Measurements from ENCODE around the gene PKP2.
"Not testable (repeated sequence)": the region's sequence is repeated elsewhere in the genome, so short reads cannot be mapped to it uniquely, and the experiment has no call there.

PKP2 gene

GRCh38 chr12:32895688-32896431, 717 bp downstream of the PKP2 start:
- DNase-seq = no peak

- DNase-seq = no peak
Measured at GRCh38 chr12:32894566-32894965, 2.0 kb downstream of the PKP2 start.

GRCh38 chr12:32893458-32893857, 3.1 kb downstream of the PKP2 start:
- no peak for DNase-seq

- DNase-seq = no peak
Measured at GRCh38 chr12:32893043-32893442, 3.5 kb downstream of the PKP2 start.

GRCh38 chr12:32892369-32892768, 4.2 kb downstream of the PKP2 start:
- DNase-seq = not testable (repeated sequence)

DNA sequence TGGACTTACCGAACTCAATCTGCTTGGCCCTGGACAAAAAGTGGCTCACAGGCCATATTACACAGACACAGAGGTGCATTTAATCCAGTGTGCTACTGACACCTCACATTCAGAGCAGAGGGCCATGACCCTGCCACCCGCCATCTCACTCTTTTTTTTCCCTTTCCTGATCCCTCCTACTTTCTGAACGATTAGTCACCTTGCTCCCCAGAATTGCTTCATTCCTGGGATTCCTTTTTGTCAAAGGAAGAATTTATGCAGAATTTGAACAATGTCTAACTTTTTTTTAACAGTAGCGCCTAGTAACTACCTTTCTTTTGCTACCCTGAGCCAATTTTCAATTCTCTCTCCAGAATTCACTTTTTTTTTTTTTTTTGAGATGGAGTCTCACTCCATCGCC, 4.6 kb downstream of the PKP2 start:
- DNase-seq = no peak

DNA sequence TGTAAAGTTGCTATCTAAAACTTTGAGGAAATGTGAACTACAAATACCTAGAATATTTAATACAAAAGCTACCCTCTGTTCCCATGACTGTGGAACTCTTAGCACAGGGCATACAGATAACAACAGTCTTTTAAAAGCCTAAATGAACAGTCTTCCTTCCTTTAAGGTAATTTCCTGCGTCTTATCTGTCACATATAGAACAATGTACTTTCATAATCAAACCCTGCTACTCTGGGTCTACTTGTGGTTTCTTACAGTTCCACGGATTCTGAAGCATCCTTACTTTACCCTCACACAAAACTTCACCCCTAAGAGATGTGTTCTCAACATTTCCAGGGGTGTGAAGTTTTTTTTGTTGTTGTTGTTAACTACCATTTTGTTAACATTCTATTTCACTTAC, 5.1 kb downstream of the PKP2 start:
- no peak for DNase-seq

DNA sequence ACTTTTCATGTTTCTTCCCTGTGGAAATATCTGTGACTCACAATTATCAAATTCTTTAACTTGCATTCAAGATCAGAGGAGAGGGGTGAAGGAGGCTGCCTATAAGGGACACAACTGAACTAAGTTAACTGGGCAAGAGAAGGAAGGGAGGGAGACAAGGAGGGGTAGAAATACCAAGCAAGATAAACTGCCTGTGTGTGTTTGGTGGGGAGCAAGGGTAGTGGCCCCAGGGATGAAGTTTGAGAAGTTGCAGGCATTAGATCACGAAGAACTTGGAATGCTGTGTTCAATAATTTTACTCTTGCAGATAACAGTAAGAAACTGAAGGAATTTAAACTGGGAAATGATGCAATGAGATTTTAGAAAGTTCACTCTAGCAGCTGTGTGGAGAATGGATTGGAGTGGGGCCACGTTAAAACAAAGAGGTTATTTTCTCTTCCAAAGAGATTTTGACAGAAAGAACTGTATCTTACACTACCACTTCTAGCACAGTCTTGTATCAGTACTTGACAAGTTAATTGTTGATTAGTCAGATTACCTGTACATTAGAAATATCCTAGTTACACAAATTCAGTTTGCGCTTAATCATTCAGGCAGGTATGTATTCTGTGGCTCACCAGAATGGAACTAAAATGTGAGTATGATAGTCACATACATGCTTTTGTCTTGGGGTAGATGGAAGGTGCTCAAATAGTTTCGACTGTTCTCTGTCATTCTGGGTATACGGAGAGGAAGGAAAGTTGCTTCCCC, 7.4 kb downstream of the PKP2 start:
- no peak for DNase-seq

DNA sequence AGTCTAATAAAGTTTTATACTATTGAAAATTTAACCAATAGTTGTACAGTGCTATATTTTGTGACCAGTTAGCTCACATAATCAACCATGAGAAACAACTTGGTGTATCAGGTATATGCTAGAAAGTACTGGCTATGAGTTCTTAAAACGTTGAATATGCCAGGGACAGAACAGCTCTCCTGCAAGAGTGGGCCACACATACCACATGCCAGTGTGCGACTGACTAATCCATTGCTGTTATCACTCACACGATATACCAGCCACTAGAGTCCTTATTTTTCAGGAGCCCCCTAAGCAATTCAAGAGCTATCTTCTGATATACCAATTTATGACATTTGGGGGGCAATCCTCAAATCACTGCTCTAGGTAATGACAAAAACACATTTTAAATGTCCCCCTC, 9.5 kb downstream of the PKP2 start:
- DNase-seq = no peak

- DNase-seq = no peak
Measured at GRCh38 chr12:32885831-32886230, 10.7 kb downstream of the PKP2 start.

GRCh38 chr12:32884962-32885361, 11.6 kb downstream of the PKP2 start:
- DNase-seq = no peak

DNA sequence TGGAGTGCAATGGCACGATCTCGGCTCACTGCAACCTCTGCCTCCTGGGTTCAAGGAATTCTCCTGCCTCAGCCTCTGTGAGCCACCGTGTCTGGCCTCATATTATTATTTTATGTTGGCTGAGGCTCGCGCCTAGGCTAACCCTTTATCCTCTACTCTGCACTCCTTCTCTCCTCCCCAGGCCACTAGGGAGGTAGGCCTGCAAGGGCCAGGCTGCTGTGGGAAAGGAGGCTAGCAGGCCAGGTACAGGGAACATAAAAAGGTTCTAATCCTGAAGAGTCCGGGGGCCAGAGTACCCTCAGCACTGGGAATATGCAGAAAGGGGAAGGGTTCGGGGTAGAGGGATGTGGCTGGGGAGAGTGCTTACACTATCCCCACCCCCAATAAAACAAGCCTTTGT, 14.9 kb downstream of the PKP2 start:
- DNase-seq = no peak

DNA sequence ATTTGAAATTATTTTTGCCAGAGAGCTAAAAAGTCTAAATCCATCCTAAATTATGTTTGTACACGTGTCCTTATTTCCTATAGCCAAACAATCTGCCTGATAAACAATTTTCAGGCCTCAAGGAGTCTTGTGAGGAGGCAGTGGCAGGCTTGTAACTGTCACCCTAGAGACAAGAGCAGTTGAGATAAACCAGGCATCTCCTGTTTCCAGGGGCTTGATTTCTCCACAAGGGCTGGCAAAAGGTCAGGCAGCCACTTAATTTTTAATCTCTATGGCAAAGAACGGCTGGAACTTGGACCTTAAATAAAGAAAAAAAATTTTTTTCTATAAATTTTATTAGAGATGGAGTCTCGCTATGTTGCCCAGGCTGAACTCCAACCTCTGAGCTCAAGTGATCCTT, 15.5 kb downstream of the PKP2 start:
- DNase-seq = no peak

DNA sequence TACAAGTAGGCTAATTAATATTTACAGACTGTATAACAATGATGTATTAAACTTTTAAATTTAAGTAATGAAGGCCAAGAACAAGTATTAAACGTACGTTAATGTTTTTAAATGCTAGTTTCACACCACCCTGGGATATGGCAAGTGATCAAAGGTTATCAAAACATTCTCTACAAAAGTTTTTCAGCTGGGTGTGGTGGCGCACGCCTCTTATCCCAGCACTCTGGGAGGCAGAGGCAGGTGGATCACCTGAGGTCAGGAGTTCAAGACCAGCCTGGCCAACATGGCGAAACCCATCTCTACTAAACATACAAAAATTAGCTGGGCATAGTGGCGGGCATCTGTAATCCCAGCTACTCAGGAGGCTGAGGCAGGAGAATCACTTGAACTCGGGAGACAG, 17.5 kb downstream of the PKP2 start:
- not testable (repeated sequence) for DNase-seq

DNA sequence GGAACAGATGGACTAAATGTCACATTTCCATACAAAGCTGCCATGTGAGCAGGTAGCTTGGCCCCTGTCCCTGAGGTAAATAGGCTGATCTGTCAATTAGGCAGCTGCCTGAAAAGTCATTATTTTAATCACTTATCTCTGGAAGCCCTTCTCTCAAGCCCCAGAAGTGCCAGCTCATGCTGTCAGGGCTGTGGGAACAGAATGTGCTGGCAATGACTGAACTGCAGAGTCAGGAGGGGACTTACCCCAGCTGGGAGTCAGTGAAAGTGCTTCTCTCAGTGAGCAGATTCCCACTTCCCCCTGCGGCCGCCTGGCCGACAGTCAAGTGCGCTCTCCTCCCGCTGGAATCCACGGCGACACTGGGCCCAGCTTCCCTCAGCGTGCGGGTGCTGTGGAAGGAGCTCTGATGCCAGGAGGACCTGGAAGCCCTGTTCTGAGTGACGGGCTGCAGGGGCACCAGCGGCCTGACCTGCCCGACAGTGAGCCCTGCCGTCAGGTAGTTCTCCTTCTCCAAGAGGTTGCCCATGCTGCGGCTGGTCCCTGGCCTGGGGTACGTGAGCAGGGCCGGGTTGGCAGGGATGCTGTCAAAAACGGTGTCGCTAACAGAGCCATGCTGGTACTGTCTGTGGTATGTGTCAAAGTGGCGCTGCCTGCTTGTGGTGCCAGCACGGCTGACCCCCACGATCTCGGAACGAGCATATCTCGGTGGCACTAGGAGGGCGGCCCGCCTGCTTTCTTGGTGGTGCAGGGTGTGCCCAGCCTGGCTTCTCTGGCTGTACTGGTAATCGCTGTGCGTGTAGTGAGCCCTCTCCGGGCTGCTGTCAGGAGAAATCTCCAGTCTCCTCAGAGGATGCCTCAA, 18.7 kb downstream of the PKP2 start:
- no peak for DNase-seq

GRCh38 chr12:32876004-32876403, 20.6 kb downstream of the PKP2 start:
- no peak for DNase-seq

GRCh38 chr12:32874975-32875374, 21.6 kb downstream of the PKP2 start:
- no peak for DNase-seq

DNA sequence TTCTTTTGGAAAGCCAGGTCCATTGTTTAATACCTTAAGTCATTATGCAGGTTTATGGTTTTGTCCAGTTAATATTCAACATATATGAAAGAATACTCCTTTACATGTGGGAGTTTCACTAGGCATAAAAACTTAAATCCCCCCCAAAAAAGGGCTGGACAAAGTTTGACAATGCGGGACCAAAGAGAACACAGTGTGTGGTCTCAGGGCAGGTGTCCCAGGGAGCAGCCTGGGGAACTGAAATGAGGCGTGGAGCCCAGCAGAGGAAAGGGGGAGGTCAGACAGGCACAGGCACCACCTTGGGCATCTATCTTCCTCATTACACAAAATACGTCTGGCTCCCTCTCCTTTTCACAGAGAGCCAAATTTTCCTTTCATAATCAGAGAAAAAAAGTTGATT, 22.5 kb downstream of the PKP2 start:
- DNase-seq = no peak

- DNase-seq = not testable (repeated sequence)
Measured at GRCh38 chr12:32872416-32872815, 24.2 kb downstream of the PKP2 start.

- no peak for DNase-seq
Measured at GRCh38 chr12:32870716-32871115, 25.9 kb downstream of the PKP2 start.

DNA sequence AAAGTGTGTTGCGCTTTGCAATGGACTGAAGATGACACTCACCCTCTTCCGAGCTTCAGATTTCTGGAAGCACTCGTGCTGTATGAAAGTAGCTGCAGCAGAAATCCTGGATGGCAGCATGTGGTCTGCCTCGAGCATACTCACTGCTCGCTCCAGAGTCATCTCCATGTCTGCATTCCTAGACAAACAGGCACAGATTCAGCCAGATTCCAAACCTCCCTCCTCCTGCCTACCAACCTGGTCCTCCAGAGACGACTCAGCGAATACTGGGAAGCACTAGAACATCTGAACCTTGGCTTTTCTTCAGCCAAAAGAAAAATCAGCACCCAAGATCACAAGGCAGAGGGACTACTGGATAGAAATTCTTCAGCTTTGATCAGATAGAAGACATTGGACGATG, 27.7 kb downstream of the PKP2 start:
- no peak for DNase-seq

GRCh38 chr12:32864731-32865130, 31.8 kb downstream of the PKP2 start:
- no peak for DNase-seq

- no peak for DNase-seq
Measured at GRCh38 chr12:32863128-32863527, 33.4 kb downstream of the PKP2 start.

DNA sequence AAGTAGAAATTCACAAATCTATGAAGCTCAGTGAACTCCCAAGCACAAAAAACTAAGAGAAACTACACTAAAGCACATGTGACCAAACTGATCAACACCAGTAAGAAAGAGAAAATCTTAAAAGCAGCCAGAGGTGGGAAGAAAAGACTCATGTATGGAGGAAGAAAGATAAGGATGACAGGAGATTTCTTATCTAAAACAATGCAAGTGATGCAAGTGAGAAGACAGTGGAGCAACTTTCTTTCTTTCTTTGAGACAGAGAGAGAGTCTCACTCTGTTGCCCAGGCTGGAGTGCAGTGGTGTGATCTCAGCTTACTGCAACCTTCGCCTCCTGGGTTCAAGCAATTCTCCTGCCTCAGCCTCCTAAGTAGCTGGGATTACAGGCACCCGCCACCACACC, 34.9 kb downstream of the PKP2 start:
- not testable (repeated sequence) for DNase-seq

Measured in KG1 (cell line).